ENCODE results near the gene ILF3.

DNA sequence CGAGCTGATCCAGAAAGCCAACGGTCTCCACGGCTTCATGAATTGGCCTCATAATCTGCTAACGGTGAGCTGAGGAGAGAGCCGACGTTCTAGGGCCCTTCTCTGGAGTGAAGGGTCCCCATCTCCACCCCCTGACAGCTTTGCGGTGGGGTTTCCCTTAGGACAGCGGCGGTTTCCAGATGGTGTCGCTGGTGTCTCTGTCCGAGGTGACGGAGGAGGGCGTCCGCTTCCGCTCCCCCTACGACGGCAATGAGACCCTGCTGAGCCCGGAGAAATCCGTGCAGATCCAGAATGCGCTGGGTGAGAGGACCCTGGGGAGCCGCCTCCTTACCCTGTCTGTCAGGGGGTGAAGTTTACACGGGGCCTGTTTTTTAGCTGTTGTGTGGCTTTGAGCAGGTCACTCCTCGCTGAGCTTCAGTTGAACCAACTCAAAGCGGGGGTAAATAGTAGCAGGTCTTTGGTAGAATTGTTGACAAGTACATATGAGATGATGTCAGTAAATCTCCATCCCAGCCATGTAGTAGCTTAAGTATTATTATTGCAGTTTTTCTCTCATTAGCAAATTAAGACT is 47.9 kb downstream of the ILF3 start:
- TF ChIP-seq POLR2A (IDR thresholded peaks at IDR 0.05) (no peak), CTCF (IDR thresholded peaks at IDR 0.05) (no peak)

Measured in thyroid gland (tissue), 4 donors.